GM19239 (cell line): ENCODE measurements around the gene FCN1.

Experiments
- DNase-seq: peaks from one replicate; pipeline ENCODE4 v3.0.0; 2011; ENCODE audit warnings: low spot score; ENCODE audit not compliant: insufficient read length
- FAIRE-seq: peaks from 2 replicates; lab custom pipeline; 2011; peaks lifted over from hg19 to GRCh38; lab: Jason Lieb, UNC

FCN1 gene

GRCh38 chr9:134955156-134955555, 37.4 kb upstream of the FCN1 start:
- FAIRE-seq (no peak), DNase-seq (no peak)

- FAIRE-seq (no peak), DNase-seq (no peak)
Observed at GRCh38 chr9:134951994-134952393, 34.3 kb upstream of the FCN1 start.

- no peak for FAIRE-seq
- DNase-seq = no peak
Observed at GRCh38 chr9:134951461-134951860, 33.7 kb upstream of the FCN1 start.

- FAIRE-seq = no peak
- DNase-seq = no peak
Observed at GRCh38 chr9:134950386-134951210, 32.9 kb upstream of the FCN1 start.

- FAIRE-seq (no peak), DNase-seq (no peak)
Observed at GRCh38 chr9:134949681-134950385, 32.1 kb upstream of the FCN1 start.

GRCh38 chr9:134948149-134948548, 30.4 kb upstream of the FCN1 start:
- DNase-seq (no peak), FAIRE-seq (no peak)

- DNase-seq = no peak
- no peak for FAIRE-seq
Observed at GRCh38 chr9:134947265-134947955, 29.7 kb upstream of the FCN1 start.

GRCh38 chr9:134946663-134947062, 29.0 kb upstream of the FCN1 start:
- FAIRE-seq (no peak), DNase-seq (no peak)

- FAIRE-seq (no peak), DNase-seq (no peak)
Observed at GRCh38 chr9:134945509-134946275, 28.0 kb upstream of the FCN1 start.

GRCh38 chr9:134944916-134945315, 27.2 kb upstream of the FCN1 start:
- FAIRE-seq = no peak
- no peak for DNase-seq

- DNase-seq (no peak), FAIRE-seq (no peak)
Observed at GRCh38 chr9:134944351-134944802, 26.7 kb upstream of the FCN1 start.

- FAIRE-seq = no peak
Observed at GRCh38 chr9:134943836-134944235, 26.1 kb upstream of the FCN1 start.

GRCh38 chr9:134943411-134943810, 25.7 kb upstream of the FCN1 start:
- no peak for FAIRE-seq
- DNase-seq = no peak

More at GRCh38 chr9:134943836-134944235, 26.1 kb upstream of the FCN1 start:
- no peak for DNase-seq

GRCh38 chr9:134942788-134943184, 25.1 kb upstream of the FCN1 start:
- FAIRE-seq = no peak
- DNase-seq = no peak

- DNase-seq (no peak), FAIRE-seq (no peak)
Observed at GRCh38 chr9:134942011-134942787, 24.5 kb upstream of the FCN1 start.

- FAIRE-seq (no peak), DNase-seq (no peak)
Observed at GRCh38 chr9:134940236-134941208, 22.8 kb upstream of the FCN1 start.

GRCh38 chr9:134939836-134940235, 22.1 kb upstream of the FCN1 start:
- FAIRE-seq (no peak), DNase-seq (no peak)

- no peak for FAIRE-seq
- no peak for DNase-seq
Observed at GRCh38 chr9:134939080-134939733, 21.5 kb upstream of the FCN1 start.
